Measurements from ENCODE around the gene RCC2. TPM values are rescaled to one million over a fixed set of nuclear protein-coding genes. Genes with fewer than 3 reads are reported as not detected.
A peak's percentile ranks its signal among the peaks of the same experiment; 100 is the strongest.

The RCC2 gene
- total RNA-seq, 5 donors from 2014 or later (not counting 1 experiment from before 2014, with no cell fraction given), result 35.9 to 53.5 (median 50.4) TPM

GRCh38 chr1:17405898-17406759 lies 33.3 kb downstream of the RCC2 start:
- Histone ChIP-seq H3K9me3 (no peaks in the 10 kb centered on the region), H3K27me3 (replicated peaks in 1 of 2; ENCODE audit: control insufficient read depth in 2 of 2, extremely low read depth in 1 of 2, insufficient read depth in 2 of 2, low read length in 1 of 2) (no peaks in the 10 kb centered on the region), H3K36me3 (ENCODE audit: control insufficient read depth in 2 of 2, extremely low read depth in 1 of 2, insufficient read depth in 1 of 2, low read length in 1 of 2) (peaks cover 18 to 34% of the 10 kb centered on the region in 2 donors), H3K27ac (ENCODE audit: low read length) (no peak overlapping the region), H3K4me1 (ENCODE audit: control insufficient read depth in 1 of 2, extremely low read depth in 1 of 2, insufficient read depth in 2 of 2, low read length in 2 of 2) (no peaks in the 10 kb centered on the region), H3K4me3 (ENCODE audit: control insufficient read depth in 1 of 2, extremely low read depth in 1 of 2, low read length in 1 of 2) (no peak overlapping the region)
- WGBS (ENCODE audit: insufficient coverage), result 64% methylated on average over 12 of the region's 15 CpGs
- no peaks in the 10 kb centered on the region for H3K4me1 Mint-ChIP-seq
- DNase-seq (peak in 29 of 35 experiments; percentile 3 to 55 (median 22)), ATAC-seq (replicated peaks in 1 of 4) (peak; percentile 73 to 80 (median 77))
- ChIA-PET CTCF (no interaction called here), POLR2A (no interaction called here)
- H3K4me3 Mint-ChIP-seq, result no peak overlapping the region
- no peaks in the 10 kb centered on the region for H3K9me3 Mint-ChIP-seq
- H3K27me3 Mint-ChIP-seq, result no peaks in the 10 kb centered on the region
- peaks cover 34% of the 10 kb centered on the region for H3K36me3 Mint-ChIP-seq
- H3K27ac Mint-ChIP-seq, result no peak overlapping the region

- H3K4me3 ChIP-seq (ENCODE audit: control insufficient read depth in 1 of 2, extremely low read depth in 1 of 2, low read length in 1 of 2), result no peak overlapping the region
- Mint-ChIP-seq H3K27ac (no peak overlapping the region), H3K4me1 (no peaks in the 10 kb centered on the region), H3K27me3 (no peaks in the 10 kb centered on the region), H3K4me3 (no peak overlapping the region), H3K36me3 (peaks cover 23% of the 10 kb centered on the region), H3K9me3 (no peaks in the 10 kb centered on the region)
- POLR2A ChIA-PET, result no interaction called here
- WGBS (ENCODE audit: insufficient coverage), result no CpG with 5 or more reads among the region's 6 CpGs
- no peaks in the 10 kb centered on the region for H3K4me1 ChIP-seq (ENCODE audit: control insufficient read depth in 1 of 2, extremely low read depth in 1 of 2, insufficient read depth in 2 of 2, low read length in 2 of 2)
- DNase-seq, result no peak
- no peak for ATAC-seq (replicated peaks in 1 of 4)
- H3K27me3 ChIP-seq (replicated peaks in 1 of 2; ENCODE audit: control insufficient read depth in 2 of 2, extremely low read depth in 1 of 2, insufficient read depth in 2 of 2, low read length in 1 of 2), result no peaks in the 10 kb centered on the region
- CTCF ChIA-PET, result no interaction called here
- peaks cover 11 to 22% of the 10 kb centered on the region in 2 donors for H3K36me3 ChIP-seq (ENCODE audit: control insufficient read depth in 2 of 2, extremely low read depth in 1 of 2, insufficient read depth in 1 of 2, low read length in 1 of 2)
- H3K9me3 ChIP-seq, result no peaks in the 10 kb centered on the region
- no peak overlapping the region for H3K27ac ChIP-seq (ENCODE audit: low read length)
These were observed 34.7 kb downstream of the RCC2 start for GRCh38 chr1:17404820-17405219.

DNA sequence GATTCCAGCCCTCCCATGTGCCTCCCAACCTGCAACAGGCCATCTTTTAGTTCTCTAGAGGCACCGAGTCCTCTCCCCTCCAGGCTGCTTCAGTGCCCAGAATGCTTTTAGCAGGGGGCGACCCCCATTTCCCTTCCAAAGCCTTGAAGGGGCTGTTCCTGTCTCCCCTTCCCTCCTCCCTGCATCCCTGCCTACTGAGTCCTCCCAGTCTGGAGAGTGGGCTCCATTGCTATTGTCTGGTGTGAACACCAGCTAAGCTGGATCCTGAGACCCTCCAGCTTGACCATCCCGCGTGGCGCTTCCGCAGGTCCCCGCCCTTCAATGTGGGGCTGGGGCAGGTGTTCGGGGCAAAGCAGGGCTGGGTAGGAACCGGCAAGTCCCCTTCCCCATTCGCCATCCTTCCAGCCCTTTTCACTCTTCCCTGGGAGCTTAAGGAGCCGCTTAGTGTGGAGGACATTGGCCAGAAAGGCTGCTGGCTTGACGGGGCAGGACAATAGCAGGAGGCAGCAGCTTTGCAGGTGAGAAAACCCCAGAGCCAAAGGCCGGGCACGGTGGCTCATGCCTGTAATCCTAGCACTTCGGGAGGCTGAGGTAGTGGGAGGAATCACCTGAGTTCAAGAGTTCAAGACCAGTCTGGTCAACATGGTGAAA lies 35.3 kb downstream of the RCC2 start:
- CTCF ChIA-PET, result no interaction called here
- POLR2A ChIA-PET, result no interaction called here
- no peak for ATAC-seq (replicated peaks in 1 of 4)
- Histone ChIP-seq H3K4me1 (ENCODE audit: control insufficient read depth in 1 of 2, extremely low read depth in 1 of 2, insufficient read depth in 2 of 2, low read length in 2 of 2) (no peaks in the 10 kb centered on the region), H3K9me3 (no peaks in the 10 kb centered on the region), H3K4me3 (ENCODE audit: control insufficient read depth in 1 of 2, extremely low read depth in 1 of 2, low read length in 1 of 2) (no peak overlapping the region), H3K27ac (ENCODE audit: low read length) (no peak overlapping the region), H3K27me3 (replicated peaks in 1 of 2; ENCODE audit: control insufficient read depth in 2 of 2, extremely low read depth in 1 of 2, insufficient read depth in 2 of 2, low read length in 1 of 2) (no peaks in the 10 kb centered on the region), H3K36me3 (ENCODE audit: control insufficient read depth in 2 of 2, extremely low read depth in 1 of 2, insufficient read depth in 1 of 2, low read length in 1 of 2) (peaks cover 4 to 16% of the 10 kb centered on the region in 2 donors)
- H3K36me3 Mint-ChIP-seq, result peaks cover 21% of the 10 kb centered on the region
- DNase-seq, result no peak
- no peaks in the 10 kb centered on the region for H3K27me3 Mint-ChIP-seq
- no peak overlapping the region for H3K4me3 Mint-ChIP-seq
- H3K27ac Mint-ChIP-seq, result no peak overlapping the region
- H3K9me3 Mint-ChIP-seq, result no peaks in the 10 kb centered on the region
- H3K4me1 Mint-ChIP-seq, result no peaks in the 10 kb centered on the region
- 82% methylated on average over 4 of the region's 15 CpGs for WGBS (ENCODE audit: insufficient coverage)

- Histone ChIP-seq H3K4me1 (ENCODE audit: control insufficient read depth in 1 of 2, extremely low read depth in 1 of 2, insufficient read depth in 2 of 2, low read length in 2 of 2) (no peaks in the 10 kb centered on the region), H3K27me3 (replicated peaks in 1 of 2; ENCODE audit: control insufficient read depth in 2 of 2, extremely low read depth in 1 of 2, insufficient read depth in 2 of 2, low read length in 1 of 2) (no peaks in the 10 kb centered on the region), H3K4me3 (ENCODE audit: control insufficient read depth in 1 of 2, extremely low read depth in 1 of 2, low read length in 1 of 2) (no peak overlapping the region), H3K9me3 (no peaks in the 10 kb centered on the region), H3K36me3 (ENCODE audit: control insufficient read depth in 2 of 2, extremely low read depth in 1 of 2, insufficient read depth in 1 of 2, low read length in 1 of 2) (peaks cover 4 to 6% of the 10 kb centered on the region in 2 donors), H3K27ac (ENCODE audit: low read length) (no peak overlapping the region)
- 43% methylated on average over 1 of the region's 3 CpGs for WGBS (ENCODE audit: insufficient coverage)
- Mint-ChIP-seq H3K27ac (no peak overlapping the region), H3K36me3 (peaks cover 10% of the 10 kb centered on the region), H3K27me3 (no peaks in the 10 kb centered on the region), H3K4me3 (no peak overlapping the region), H3K4me1 (no peaks in the 10 kb centered on the region), H3K9me3 (no peaks in the 10 kb centered on the region)
- CTCF ChIA-PET, result no interaction called here
- POLR2A ChIA-PET, result no interaction called here
- DNase-seq (no peak), ATAC-seq (replicated peaks in 1 of 4) (no peak)
These were observed 36.4 kb downstream of the RCC2 start for GRCh38 chr1:17403081-17403480.

DNA sequence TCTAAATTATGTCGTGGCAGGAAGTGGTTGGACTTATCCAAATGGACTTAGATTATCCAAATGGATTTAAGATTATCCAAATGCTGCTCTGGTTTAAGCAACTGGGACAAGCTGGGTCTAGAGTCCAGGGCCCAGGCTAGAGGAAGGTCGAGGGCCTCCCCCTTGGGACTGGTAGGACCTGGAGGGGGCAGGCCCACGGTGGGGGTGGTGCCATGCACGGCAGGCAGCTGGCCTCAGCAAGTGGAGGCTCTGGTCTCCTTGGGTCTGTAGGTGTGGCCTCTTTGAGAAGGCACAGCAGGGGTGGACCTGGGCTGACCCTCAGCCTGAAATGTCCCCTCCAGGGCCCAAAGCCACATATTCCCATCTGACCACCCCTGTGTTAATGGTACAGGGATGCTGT lies 37.6 kb downstream of the RCC2 start:
- Mint-ChIP-seq H3K4me3 (no peak overlapping the region), H3K9me3 (no peaks in the 10 kb centered on the region), H3K27me3 (no peaks in the 10 kb centered on the region), H3K4me1 (no peaks in the 10 kb centered on the region), H3K27ac (no peak overlapping the region), H3K36me3 (peaks cover 1% of the 10 kb centered on the region)
- ATAC-seq (replicated peaks in 1 of 4) (no peak), DNase-seq (no peak)
- Histone ChIP-seq H3K27me3 (replicated peaks in 1 of 2; ENCODE audit: control insufficient read depth in 2 of 2, extremely low read depth in 1 of 2, insufficient read depth in 2 of 2, low read length in 1 of 2) (peaks cover 0 to 5% of the 10 kb centered on the region in 2 experiments), H3K4me1 (ENCODE audit: control insufficient read depth in 1 of 2, extremely low read depth in 1 of 2, insufficient read depth in 2 of 2, low read length in 2 of 2) (no peaks in the 10 kb centered on the region), H3K36me3 (ENCODE audit: control insufficient read depth in 2 of 2, extremely low read depth in 1 of 2, insufficient read depth in 1 of 2, low read length in 1 of 2) (no peaks in the 10 kb centered on the region), H3K27ac (ENCODE audit: low read length) (no peak overlapping the region), H3K4me3 (ENCODE audit: control insufficient read depth in 1 of 2, extremely low read depth in 1 of 2, low read length in 1 of 2) (no peak overlapping the region), H3K9me3 (no peaks in the 10 kb centered on the region)
- POLR2A ChIA-PET, result no interaction called here
- CTCF ChIA-PET, result no interaction called here
- 56% methylated on average over 1 of the region's 4 CpGs for WGBS (ENCODE audit: insufficient coverage)

DNA sequence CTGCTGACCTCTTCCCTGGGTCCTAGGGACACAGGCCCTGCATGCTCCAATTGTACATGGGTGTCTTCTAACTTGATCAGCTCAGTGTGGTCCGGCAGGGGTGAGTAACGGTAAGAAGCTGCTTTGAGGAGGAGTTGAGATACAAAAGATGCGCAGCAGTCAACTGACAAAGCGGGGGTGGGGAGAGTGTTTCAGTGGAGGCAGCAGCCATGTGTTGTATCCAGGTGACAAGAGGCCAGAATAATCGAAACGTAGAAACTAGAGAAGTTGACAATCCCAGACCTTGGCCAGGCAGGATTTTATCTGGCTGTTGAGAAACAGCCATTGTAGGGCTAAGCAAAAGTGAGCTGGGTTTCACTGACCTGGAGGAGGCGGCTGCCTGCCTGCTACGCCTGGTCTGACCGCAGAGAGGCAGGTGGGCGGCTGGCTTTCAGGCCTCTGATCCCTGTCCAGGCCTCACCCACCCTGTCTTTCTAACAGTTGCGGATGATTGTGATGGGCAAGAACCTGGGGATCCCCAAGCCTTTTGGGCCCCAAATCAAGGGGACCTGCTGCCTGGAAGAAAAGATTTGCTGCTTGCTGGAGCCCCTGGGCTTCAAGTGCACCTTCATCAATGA lies 38.6 kb downstream of the RCC2 start:
- H3K27ac Mint-ChIP-seq, result no peak overlapping the region
- no peak for ATAC-seq (replicated peaks in 1 of 4)

More for the DNA sequence above, 38.6 kb downstream of the RCC2 start:
- Mint-ChIP-seq H3K4me3 (no peak overlapping the region), H3K4me1 (no peaks in the 10 kb centered on the region), H3K27me3 (no peaks in the 10 kb centered on the region), H3K9me3 (no peaks in the 10 kb centered on the region), H3K36me3 (no peaks in the 10 kb centered on the region)
- Histone ChIP-seq H3K27me3 (replicated peaks in 1 of 2; ENCODE audit: control insufficient read depth in 2 of 2, extremely low read depth in 1 of 2, insufficient read depth in 2 of 2, low read length in 1 of 2) (peaks cover 0 to 6% of the 10 kb centered on the region in 2 experiments), H3K4me1 (ENCODE audit: control insufficient read depth in 1 of 2, extremely low read depth in 1 of 2, insufficient read depth in 2 of 2, low read length in 2 of 2) (no peaks in the 10 kb centered on the region), H3K4me3 (ENCODE audit: control insufficient read depth in 1 of 2, extremely low read depth in 1 of 2, low read length in 1 of 2) (no peak overlapping the region), H3K36me3 (ENCODE audit: control insufficient read depth in 2 of 2, extremely low read depth in 1 of 2, insufficient read depth in 1 of 2, low read length in 1 of 2) (no peaks in the 10 kb centered on the region), H3K27ac (ENCODE audit: low read length) (no peak overlapping the region), H3K9me3 (no peaks in the 10 kb centered on the region)
- CTCF ChIA-PET, result no interaction called here
- POLR2A ChIA-PET, result no interaction called here
- 74% methylated on average over 10 of the region's 11 CpGs for WGBS (ENCODE audit: insufficient coverage)
- no peak for DNase-seq

Data from T-cell (primary cell).